NCI-H2029 treated with DMSO at 0.1 percent for 48 hours (cell line): ENCODE measurements around the gene FNDC3B.

Experiments
- DNase-seq: peaks from one replicate; lab custom pipeline; 2025; lab: John Stamatoyannopoulos, UW

FNDC3B gene

DNA sequence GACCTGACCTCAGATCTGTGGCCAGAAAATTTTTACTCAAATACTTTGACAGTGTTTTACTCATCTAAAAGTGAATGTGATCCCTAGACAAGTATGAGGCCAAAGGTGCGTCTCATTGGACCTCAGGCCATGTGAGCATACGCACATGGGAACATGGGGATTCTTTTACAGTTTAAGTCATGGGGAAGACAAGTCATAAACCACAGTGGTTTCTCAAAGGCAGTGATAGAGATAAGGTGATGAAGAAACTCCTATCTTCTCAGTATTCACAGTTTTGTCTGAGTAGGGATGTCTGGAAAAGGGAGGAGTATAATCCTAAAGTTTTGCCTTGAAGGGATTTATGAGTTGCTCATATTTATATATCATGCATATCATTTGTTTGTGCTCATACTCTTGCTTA lies 173.8 kb downstream of the FNDC3B start:
- no peak for DNase-seq

- DNase-seq = peak; percentile 96
These were observed 174.5 kb downstream of the FNDC3B start for GRCh38 chr3:172213904-172214303.

DNA sequence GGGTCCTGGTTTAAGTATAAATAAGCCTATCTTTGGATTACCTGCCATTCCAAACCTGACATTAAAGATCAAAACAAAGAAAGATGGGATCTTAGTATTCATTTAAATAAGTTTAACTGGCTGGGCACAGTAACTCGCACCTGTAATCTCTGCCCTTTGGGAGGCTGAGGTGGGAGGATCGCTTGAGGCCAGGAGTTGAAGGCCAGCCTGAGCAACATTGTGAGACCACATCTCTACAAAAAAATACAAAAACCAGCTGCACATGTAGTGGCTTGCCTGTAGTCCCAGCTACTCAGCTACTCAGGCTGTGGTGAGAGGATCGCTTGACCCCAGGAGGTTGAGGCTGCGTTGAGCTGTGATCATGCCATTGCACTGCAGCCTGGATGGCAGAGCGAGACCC lies 176.9 kb downstream of the FNDC3B start:
- no peak for DNase-seq

GRCh38 chr3:172216911-172217310 lies 177.5 kb downstream of the FNDC3B start:
- DNase-seq = no peak

- DNase-seq = no peak
These were observed 178.5 kb downstream of the FNDC3B start for GRCh38 chr3:172217877-172218276.

DNA sequence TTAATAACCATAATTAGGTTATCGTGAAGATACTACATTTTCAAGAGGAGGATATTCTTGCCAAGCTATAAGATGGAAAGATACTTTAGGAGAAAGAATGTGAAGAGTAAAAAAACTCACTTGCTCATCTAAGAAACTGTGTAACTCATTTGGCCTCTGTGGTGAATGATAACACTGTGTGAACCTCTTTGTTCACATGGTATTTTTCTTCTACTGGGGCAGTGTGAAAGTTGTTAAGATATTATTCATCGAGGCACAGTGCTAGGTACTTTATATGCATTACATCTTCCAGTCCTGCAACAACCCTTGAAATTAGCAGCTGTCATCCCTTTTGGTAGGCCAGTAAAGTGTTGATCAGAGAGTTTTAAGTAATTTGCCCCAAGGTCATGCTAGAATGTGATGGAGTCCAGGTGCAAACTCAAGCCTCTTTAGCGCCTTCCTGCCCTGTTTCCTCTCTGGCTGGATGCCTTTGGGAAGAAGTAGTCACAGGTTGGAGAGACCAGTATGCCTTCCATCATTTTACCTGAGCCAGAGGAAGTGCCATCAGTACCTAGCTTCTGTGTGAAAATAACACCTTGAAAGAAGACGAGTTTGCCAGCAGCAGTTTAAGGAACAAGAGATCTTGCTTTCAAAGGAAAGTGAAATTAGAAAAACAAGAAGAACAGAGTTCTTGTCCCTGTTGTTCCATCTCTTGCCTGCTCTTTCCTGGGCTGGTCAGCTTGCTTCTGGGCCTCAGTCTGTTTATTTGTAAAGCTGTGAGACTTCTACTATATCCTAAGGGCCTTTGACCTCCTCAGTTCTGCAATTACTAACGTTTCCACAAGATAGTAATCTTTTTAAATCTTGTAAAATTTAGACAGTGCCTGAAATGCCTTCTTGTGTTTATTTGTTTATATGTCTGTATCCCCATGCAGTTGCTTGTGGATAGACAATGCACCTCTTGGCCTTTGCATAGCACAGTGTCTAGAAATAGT lies 179.3 kb downstream of the FNDC3B start:
- peak; percentile 28 for DNase-seq

GRCh38 chr3:172219750-172220149 lies 180.4 kb downstream of the FNDC3B start:
- no peak for DNase-seq

GRCh38 chr3:172221547-172221946 lies 182.2 kb downstream of the FNDC3B start:
- DNase-seq = no peak

DNA sequence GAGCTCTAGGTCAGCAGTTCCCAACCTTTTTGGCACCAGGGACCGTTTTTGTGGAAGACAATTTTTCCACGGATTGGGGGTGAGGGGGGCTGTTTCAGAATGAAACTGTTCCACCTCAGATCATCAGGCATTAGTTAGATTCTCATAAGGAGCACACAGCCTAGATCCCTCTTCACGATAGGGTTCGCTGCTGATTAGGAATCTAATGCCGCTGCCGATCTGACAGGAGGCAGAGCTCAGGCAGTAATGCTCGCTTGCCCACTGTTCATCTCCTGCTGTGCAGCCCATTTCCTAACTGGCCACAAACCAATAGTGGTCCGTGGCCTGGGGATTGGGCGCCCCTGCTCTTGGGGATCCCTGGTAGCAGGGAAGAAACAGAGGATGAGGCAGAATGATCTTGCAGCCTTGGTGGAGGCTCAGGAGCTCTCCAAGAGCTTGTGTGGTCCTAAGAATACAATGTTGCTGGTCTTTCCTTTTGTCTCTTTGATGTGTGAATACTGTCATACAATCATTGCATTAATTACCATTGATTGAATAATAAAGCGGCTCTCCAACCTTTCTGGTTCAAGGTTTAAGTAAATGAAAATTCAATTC lies 183.2 kb downstream of the FNDC3B start:
- no peak for DNase-seq

DNA sequence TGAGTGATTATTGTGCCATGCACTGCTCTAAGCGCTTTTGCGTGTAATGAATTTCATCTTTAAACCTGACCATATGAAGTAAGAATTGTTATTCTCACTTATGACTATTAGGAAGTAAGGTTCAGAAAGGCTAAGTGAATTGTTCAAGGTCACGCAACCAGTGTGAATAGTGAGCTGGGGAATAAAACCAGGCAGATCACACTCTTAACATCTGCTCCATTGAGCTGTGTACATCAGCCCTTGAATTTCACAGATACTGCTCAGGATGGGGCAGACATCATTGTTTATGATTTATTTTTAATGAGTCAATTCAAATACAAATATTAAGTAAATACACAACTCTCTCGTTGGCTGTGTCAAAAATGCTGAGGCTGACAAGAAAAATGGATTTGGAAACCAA lies 184.5 kb downstream of the FNDC3B start:
- DNase-seq = peak; percentile 68

GRCh38 chr3:172224560-172225214 lies 185.3 kb downstream of the FNDC3B start:
- DNase-seq = peak; percentile 98

GRCh38 chr3:172225215-172225707 lies 185.9 kb downstream of the FNDC3B start:
- no peak for DNase-seq

DNA sequence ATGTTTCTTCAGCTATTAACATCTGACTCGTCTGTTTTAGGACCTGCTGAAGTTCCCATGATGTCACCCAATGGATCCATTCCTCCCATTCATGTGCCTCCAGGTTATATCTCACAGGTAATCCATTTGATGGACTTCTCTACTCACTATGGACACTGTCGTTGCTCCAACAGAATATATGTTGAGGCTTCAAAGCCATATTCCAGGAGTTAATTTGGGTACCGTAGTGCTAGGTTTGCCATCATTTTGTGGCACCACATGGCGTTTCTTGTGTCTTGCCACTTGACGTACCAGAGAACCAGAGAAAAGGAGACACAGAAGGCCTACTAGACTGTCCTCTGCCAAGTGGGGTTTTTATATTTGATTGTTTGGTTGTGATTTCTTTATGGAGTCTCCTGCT lies 187.5 kb downstream of the FNDC3B start:
- DNase-seq = no peak

- no peak for DNase-seq
These were observed 188.1 kb downstream of the FNDC3B start for GRCh38 chr3:172227340-172228035.

DNA sequence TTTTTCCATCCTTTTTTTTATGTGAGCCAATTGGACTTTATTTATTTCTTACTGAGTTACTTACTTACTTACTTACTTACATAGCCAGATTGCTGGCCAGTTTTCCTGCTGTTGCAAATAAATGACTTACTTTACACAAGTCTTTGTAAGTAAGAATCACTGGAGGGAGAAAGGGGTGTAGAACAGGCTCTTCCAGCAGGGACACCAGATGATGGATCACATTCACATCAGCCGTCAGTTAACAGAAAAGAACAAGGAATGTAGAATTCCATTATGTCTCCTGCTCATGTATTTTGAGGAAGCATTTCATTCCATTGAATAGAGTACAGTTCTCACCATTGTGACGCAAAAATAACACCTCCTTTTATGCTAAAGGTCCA lies 188.6 kb downstream of the FNDC3B start:
- no peak for DNase-seq

GRCh38 chr3:172229462-172229861 lies 190.1 kb downstream of the FNDC3B start:
- no peak for DNase-seq

DNA sequence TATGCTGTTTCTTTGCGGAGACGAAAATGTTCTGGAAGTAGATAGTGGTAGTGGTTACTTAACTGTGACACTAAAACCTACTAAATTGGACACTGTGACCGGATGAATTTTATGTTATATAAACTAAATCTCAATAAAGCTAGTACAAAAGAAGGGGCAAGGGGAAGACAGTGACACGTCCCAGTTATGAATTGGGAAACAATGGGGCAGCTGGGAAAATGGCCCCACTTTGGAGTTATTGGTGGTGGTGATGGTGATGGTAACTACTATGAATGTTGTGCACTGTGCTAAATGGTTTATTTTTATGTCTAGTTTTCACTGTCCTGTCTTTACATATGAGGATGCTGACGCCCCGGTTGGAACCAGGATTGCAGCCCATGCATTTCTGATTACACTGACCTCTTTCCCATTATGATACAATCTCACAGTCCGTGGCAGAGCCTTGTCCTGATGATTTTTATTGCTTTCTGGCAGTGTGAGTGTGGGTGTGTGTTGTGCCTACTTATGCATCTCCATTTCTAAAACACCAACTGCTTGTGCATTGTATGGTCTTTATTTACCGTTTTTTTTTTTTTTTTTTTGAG lies 192.0 kb downstream of the FNDC3B start:
- no peak for DNase-seq

DNA sequence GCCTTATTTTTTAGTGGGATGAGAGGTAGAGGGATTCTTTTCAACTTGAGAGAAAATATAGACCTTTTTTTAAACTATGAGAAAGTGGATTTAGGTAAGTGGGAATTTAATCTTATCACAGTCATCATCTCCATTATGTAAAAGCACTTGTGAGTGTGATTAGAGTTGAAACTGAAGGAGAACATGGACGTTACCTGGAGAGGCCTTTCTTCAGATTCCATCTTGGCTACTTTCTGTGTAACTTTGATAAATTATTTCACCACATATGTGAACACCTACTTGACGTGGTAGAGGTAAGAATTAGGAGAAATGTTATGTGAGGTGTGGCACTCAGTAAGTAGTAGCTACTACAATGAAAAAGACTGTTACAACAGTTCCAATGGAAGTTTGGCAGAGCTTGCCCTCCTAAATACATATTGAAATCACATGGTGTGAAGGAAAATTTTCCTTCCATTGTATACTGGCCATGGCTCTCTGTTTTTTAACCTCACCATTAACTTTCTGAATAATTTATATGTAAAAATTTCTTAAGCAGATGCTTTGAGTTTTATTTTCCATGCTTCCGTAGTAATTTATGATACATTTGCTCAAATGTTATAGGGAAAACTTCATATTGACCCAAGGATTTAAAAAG lies 193.3 kb downstream of the FNDC3B start:
- DNase-seq = no peak

DNA sequence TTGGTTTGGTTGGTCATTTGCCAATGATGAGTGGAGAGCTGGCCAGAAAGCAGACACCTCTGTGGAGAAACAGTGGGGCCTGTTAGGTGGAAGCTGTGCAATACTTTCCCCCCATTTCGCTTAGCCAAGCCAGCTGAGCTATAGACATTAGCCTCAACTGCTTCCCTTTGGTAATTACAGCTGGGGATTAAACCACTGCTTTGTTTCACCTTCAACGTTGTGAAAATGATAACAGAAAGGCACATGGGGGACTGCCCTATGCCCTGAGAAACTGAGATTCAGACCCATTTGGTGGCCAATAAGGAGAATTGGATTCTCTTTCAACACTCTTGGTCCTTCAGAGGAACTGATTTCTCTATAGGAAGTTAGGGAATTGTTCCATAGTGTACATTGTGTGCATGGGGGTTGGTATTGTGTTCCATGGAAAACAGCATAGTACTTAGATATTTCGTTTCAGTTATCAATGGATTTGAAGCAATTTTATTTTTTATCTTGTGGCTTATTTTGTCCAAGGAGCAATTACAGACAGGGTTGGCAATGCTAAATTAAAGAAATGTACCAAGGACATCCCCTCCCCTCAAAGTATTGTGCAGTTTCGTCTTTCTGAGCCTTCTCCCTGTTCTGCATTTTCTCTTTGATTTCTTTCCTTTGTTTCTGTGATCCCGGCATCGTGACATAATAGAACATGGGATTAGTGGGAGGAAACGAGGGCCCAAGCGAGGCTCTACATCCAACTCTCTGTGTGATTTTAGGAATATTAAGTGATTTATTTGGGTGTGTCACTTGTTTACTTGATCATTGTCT lies 194.3 kb downstream of the FNDC3B start:
- no peak for DNase-seq

DNA sequence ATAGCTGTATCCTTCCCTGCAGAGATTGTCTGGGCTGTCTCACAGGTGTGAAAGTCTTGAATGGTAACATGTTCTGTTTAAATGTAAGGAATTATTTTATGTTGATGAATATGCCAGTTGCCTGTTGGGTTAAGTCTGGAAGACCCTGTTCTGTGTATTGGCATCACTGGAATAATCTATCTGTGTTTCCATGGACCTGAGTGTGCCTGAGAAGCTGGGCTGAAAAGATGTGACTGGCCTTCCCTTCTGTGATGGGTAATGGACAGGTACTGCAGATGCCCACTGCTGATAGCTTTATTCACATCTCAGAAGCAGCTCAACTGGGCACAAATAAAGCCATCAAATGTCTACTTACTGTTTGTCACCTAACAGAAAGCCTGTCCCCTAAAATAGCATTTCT lies 196.3 kb downstream of the FNDC3B start:
- no peak for DNase-seq
